ENCODE data around the gene ZNF605.
"Not testable (repeated sequence)": the region's sequence is repeated elsewhere in the genome, so short reads cannot be mapped to it uniquely, and the experiment has no call there.

Gene ZNF605

DNA sequence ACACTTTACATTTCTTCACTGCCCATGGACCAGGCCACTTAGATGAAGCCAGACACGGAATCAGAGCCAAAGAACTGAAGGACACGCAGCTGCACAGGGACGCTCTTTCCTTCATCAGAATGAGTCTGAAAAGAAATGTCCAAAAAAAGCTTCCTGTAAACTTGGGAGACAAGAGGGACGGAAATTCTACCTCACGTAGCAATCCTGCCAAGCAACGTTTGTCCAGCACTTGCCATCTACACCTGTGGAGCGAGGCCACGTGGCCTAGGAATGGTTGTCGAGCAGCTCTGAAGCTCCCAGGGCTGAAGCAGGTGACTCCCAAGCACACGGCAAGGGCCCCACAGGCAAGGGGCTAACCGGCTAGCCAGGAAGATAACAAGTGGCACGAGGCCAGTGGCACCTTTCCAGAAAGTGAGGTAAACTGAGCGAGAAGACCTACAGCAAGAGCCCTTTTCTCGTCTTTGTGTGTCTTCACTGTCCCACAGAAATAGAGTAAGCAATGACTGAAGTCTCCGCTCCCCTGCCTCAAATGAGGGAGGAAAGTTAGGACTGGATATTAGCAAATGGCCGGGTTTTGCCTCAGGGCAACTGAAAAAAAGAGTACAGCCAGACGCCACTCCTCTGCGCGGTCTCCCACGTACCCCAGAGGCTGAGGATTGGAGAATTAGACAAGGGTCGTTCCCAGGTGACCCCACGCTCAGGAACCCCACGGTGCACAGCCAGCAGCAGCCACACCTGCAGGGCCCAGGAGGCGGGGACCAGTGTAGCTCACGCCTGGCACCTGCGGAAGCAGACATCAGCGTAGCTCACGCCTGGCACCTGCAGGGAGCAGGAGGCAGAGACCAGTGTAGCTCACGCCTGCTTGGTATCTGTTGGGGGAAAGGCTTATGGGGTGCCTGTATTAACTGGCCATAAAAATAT, 7.7 kb downstream of the ZNF605 start:
- no peak for DNase-seq

- DNase-seq = no peak
Observed at GRCh38 chr12:132946246-132946820, 9.8 kb downstream of the ZNF605 start.

- no peak for DNase-seq
Observed at GRCh38 chr12:132945806-132946205, 10.3 kb downstream of the ZNF605 start.

DNA sequence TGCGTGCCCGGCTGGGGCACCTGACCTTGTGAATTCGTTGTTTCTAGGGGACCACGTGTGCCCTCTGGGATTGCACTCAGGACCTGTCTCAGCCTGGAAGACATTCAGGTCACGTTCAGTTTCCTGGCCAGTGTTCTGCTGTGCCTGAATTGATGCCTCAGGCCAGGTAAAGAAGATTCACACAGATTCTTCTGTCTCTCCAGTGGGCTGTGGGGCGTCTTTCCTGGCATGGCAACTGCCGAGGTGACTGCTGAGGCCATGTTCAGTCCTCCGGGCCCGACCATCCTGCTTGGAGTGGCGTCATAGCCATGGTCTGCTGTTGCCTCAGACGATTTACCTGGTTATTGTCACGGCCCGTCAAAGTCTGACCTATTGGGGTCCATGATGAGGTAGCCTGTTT, 13.5 kb downstream of the ZNF605 start:
- DNase-seq = no peak

GRCh38 chr12:132941336-132941954, 14.7 kb downstream of the ZNF605 start:
- DNase-seq = no peak

- DNase-seq = no peak
Observed at GRCh38 chr12:132940071-132940719, 15.9 kb downstream of the ZNF605 start.

DNA sequence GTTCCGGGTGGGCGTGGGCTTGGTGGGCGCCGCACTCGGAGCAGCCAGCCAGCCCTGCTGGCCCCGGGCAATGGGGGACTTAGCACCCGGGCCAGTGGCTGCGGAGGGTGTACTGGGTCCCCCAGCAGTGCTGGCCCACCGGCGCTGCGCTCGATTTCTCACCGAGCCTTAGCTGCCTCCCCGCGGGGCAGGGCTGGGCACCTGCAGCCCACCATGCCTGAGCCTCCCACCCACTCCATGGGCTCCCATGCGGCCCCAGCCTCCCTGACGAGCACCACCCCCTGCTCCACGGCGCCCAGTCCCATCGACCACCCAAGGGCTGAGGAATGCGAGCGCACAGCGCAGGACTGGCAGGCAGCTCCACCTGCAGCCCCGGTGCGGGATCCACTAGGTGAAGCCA, 17.3 kb downstream of the ZNF605 start:
- not testable (repeated sequence) for DNase-seq

- no peak for DNase-seq
Observed at GRCh38 chr12:132937476-132937875, 18.6 kb downstream of the ZNF605 start.

GRCh38 chr12:132936921-132937320, 19.2 kb downstream of the ZNF605 start:
- DNase-seq = not testable (repeated sequence)

DNA sequence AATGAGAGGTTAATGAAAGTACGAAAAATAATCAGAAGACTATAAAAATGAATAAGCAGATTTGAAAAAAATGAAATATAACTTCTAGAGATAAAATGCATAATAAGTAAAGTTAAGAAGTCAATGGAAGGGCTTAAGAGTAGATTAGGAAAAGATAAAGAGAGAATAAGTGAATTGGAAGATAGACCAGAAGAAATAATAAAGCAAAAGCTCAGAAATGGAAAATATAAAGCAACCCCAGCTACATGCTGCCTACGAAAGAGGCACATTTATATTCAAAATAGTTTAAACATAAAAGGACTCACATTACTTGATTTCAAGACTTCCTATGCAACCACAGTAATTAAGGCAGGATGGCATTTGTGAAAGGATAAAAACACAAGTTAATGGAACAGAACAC, 19.9 kb downstream of the ZNF605 start:
- DNase-seq = no peak

GRCh38 chr12:132926415-132926833, 29.7 kb downstream of the ZNF605 start:
- no peak for DNase-seq

DNA sequence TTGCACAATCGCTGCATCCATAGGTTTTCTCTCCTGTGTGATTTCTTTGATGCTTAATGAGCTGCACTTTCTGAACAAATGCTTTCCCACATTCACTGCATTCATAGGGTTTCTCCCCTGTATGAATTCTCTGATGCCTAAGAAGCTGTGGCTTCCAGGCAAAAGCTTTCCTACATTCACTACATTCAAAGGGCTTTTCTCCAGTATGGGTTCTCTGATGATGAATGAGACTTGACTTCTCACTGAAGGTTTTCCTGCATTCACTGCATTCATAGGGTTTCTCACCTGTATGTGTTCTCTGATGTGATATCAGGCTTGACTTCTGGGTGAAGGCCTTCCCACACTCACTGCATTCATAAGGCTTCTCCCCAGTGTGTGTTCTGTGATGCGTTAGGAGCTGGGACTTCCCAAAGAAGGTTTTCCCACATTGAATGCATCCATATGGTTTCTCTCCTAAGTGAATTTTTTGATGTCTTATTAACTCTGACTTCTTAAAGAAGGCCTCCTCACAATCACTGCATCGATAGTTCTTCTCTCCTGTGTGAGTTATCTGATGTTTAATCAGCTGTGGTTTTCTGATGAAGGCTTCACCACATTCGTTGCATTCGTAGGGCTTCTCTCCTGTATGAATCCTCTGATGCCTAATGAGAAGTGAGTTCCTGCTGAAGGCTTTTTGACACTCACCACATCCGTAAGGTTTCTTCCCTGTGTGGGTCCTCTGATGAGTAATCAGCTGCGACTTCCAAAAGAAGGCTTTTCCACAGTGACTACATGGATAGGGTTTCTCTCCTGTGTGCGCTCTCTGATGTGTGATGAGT, 30.3 kb downstream of the ZNF605 start:
- DNase-seq = no peak

GRCh38 chr12:132924356-132924755, 31.8 kb downstream of the ZNF605 start:
- no peak for DNase-seq

- no peak for DNase-seq
Observed at GRCh38 chr12:132923356-132923909, 32.7 kb downstream of the ZNF605 start.

DNA sequence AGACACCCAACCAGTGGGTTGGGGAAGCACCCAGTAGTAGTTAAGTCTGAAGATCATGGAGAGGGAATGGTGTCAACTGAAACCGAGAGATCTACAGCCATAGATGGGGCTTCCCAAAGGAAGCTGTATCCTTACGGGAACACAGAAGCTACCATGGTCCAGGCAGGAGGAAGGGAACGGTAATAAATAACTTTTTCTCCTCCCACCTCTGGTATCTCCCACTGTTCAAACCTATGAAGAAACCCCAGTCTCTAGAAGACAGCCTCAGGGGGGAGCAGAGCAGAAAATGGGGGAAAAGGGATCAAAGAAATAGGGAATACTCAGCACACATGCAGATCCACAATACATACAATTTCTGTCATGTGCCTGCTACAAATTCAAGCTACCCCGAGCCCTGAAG, 33.4 kb downstream of the ZNF605 start:
- DNase-seq = no peak

DNA sequence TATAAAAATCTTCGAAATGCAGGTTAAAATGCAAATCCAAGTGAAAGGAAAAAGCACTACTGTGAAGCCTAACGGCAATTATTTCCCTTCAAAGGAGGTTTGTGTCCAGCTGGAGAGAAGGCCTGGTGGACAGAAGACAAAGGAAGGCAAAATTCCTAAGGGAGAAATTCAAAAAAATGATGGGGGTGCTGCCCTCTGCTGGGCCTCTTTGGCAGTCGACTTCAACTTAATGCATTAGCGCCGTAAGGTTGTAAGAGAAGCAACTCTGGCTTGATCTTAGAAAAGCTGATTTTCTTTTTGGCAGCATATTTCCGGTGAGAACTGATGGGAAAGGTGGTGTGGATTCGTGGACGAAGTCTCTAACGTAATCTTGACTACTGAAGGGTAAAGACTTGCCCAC, 34.4 kb downstream of the ZNF605 start:
- no peak for DNase-seq

- no peak for DNase-seq
Observed at GRCh38 chr12:132918680-132919079, 37.4 kb downstream of the ZNF605 start.

DNA sequence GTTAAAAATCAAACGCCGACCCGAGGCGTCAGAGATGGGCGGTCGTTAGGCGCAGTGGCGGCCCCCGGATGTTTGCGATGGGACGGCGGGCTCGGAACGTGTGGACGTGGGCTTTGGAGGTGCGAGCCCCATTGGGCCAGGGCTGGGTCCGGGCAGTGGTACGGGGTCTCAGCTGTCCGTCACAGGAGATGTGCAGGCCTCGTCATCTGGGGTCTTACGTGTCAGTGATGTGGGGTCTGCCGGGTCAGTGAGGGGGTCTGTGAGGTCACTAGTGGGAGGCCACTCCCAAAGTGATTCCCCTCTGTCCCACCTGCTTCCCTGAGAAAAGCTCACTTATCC, 47.1 kb downstream of the ZNF605 start:
- no peak for DNase-seq

- DNase-seq = peak; percentile 98
Observed at GRCh38 chr12:132908145-132909029, 47.7 kb downstream of the ZNF605 start.

DNA sequence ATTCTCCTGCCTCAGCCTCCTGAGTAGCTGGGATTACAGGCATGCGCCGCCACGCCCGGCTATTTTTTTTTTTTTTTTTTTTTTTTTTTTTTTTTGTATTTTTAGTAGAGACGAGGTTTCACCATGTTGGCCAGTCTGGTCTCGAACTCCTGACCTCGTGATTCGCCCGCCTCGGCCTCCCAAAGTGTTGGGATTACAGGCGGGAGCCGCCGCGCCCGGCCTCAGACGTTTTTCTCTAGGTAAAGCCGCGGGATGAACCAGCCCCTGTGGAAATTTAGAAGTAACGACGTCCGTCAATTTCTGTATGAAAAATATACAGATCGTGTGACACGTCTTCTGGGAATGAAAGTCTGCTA, 48.3 kb downstream of the ZNF605 start:
- not testable (repeated sequence) for DNase-seq

DNA sequence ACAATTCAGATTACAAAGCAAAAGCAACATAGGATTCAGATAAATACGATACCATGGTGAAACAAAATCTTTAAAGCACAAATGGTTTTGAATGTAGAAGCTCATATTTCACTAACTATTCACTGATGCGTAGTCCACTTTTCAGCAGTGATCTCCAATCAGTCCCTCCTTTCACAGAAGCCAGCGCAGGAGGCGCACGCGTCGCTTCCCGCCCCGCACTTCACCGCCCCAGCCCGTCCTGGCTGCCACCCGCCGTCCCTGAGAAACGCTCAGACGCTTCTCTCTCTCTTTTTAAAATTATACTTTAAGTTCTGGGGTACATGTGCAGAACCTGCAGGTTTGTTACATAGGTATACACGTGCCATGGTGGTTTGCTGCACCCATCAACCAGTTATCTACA, 48.9 kb downstream of the ZNF605 start:
- no peak for DNase-seq
